ENCODE data around the gene ZNF775. TPM values are rescaled to one million over a fixed set of nuclear protein-coding genes. Genes with fewer than 3 reads are reported as not detected.

Gene ZNF775
- total RNA-seq, 1 donor from 2014 or later = 4.5 TPM

DNA sequence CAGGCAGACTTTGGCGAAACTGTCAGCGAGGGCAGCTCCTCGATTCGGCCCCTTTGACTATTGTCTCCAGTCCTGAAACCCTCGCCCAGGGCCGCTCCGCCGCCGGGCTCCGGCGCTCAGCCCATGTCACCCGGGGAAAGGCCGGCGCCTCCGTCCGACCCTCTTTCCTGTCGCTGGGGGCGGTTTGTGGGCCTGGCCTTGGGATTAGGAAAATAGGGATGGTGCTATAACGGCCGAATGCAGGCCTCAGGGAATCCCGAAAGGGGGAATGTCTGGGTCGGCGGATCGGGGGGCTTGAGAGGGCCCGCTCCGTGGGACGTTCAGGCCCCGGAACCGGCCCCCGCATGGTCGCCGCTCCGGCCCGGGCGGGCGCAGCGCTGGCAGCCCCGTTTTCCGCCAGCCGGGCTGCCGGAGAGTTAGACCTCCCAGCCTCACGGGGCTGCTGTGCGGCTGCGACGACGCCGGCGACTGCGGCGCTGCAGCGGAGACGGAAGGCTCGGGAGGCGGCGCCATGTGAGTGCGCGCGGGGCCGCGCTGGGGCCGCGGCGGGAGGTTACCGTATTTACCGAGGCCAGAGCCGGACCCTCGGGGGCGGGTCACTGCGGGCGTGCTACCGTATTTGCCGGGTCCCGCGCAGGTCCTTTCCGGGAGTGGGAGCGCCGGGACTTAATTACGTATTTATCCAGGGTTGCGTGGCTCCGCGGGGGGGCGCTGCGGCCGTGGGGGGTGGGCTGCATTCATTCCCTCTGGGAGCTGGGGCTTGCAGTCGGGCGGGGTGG is 25.9 kb downstream of the ZNF775 start:
- Histone ChIP-seq H3K27ac (peak overlapping the region; percentile 97), H3K4me3 (peak overlapping the region; percentile 88), H3K36me3 (peaks cover 3% of the 10 kb centered on the region), H3K4me1 (peaks cover 29% of the 10 kb centered on the region), H3K9me3 (no peaks in the 10 kb centered on the region), H3K27me3 (ENCODE audit: low read depth) (no peaks in the 10 kb centered on the region)
- intact Hi-C loops (cut with DNase I) = no loop called here
- TF ChIP-seq CTCF (IDR thresholded peaks at IDR 0.05) = no peak
- DNase-seq = peak; percentile 93
- peak; percentile 96 to 97 for ATAC-seq

DNA sequence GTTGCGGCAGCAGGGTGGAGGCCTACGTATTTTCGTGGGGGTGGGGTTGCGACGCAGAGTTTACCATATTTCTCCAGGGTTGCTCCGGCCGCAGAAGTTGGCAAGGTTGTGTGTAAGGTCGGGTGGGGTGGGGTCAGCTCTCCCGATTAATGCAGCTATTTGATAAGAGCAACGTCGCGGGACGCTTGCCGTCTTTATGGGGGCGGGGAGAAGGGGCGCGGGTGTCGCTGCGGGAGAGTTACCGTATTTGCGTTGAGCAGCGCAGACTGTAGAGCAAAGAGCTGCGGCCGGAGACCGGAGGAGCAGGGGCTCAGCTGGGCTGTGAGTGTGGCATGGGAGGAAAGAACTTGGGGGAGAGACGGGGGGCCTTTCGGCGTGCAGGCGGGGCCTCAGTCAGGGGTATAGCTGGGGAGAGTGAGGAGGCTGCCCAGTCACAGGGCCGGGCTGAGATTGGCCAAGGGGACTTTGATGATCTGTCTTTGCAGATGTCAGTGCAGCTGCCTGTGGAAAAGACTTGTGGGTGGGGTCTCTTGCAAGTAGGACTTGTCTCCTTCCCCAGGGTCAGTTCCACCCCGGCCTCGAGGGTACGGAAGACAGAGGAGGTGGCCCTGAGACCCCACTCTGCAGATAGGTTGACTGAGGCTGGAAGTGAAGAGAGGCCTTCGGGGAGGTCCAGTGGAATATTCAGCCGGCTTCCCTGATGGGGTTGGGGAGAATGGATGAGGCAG is 26.6 kb downstream of the ZNF775 start:
- Histone ChIP-seq H3K4me3 (peak overlapping the region; percentile 88), H3K4me1 (peaks cover 29% of the 10 kb centered on the region), H3K36me3 (peaks cover 10% of the 10 kb centered on the region), H3K27me3 (ENCODE audit: low read depth) (no peaks in the 10 kb centered on the region), H3K27ac (peak overlapping the region; percentile 97), H3K9me3 (no peaks in the 10 kb centered on the region)
- ATAC-seq (peak; percentile 48 to 57), DNase-seq (no peak)
- no peak for TF ChIP-seq CTCF (IDR thresholded peaks at IDR 0.05)
- intact Hi-C loops (cut with DNase I) = no loop called here

DNA sequence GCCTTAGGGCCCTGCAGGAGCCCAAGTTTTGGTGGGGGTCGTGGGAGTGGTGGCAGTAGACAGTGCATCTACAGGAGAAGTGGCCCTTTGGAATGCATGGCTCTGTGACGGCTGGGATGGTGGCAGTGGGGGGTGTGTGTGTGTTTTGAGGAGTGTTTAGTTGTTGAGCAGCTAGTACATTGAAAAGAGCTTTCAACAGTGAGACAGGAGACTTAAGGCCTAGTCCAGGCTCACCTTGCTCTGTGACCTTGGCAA is 27.1 kb downstream of the ZNF775 start:
- Histone ChIP-seq H3K9me3 (no peaks in the 10 kb centered on the region), H3K4me3 (peak overlapping the region; percentile 88), H3K27me3 (ENCODE audit: low read depth) (no peaks in the 10 kb centered on the region), H3K27ac (peak overlapping the region; percentile 97), H3K36me3 (peaks cover 14% of the 10 kb centered on the region), H3K4me1 (peaks cover 29% of the 10 kb centered on the region)
- DNase-seq (no peak), ATAC-seq (no peak)
- no peak for TF ChIP-seq CTCF (IDR thresholded peaks at IDR 0.05)
- intact Hi-C loops (cut with DNase I) = no loop called here

GRCh38 chr7:150406567-150407421 is 27.7 kb downstream of the ZNF775 start:
- TF ChIP-seq CTCF (IDR thresholded peaks at IDR 0.05) = no peak
- peaks cover 14% of the 10 kb centered on the region for H3K36me3 ChIP-seq
- H3K4me3 ChIP-seq = peak overlapping the region; percentile 88
- peak overlapping the region; percentile 97 for H3K27ac ChIP-seq
- H3K9me3 ChIP-seq = no peaks in the 10 kb centered on the region
- H3K27me3 ChIP-seq (ENCODE audit: low read depth) = no peaks in the 10 kb centered on the region
- ATAC-seq = no peak
- no peak for DNase-seq
- peaks cover 29% of the 10 kb centered on the region for H3K4me1 ChIP-seq
- intact Hi-C loops (cut with DNase I) = no loop called here

DNA sequence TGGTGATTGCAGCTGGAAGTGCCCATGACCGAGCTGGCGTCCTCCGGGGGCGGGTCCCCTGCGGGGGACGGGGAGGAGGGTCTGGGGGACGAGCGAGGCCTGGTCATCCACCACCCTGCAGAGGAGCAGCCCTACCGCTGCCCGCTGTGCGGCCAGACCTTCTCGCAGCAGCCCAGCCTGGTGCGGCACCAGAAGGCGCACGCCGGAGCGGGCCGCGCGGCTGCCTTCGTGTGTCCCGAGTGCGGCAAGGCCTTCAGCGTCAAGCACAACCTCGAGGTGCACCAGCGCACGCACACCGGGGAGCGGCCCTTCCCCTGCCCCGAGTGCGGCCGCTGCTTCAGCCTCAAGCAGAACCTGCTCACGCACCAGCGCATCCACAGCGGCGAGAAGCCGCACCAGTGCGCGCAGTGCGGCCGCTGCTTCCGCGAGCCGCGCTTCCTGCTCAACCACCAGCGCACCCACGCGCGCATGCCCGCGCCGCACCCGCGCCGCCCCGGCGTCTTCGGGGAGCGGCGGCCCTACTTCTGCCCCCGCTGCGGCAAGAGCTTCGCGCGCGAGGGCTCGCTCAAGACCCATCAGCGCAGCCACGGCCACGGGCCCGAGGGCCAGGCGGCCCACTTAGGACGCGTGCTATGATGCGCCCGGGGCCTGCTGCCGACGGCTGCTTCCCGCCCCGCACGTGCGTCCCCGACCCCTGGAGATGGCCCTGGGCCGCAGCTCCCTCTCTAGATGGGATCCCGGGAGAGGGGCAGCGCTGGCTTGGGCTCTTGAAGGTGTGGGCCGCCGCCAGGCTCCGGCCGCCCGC is 28.7 kb downstream of the ZNF775 start:
- ATAC-seq = no peak
- Histone ChIP-seq H3K4me3 (no peak overlapping the region), H3K27ac (no peak overlapping the region), H3K27me3 (ENCODE audit: low read depth) (no peaks in the 10 kb centered on the region), H3K36me3 (peaks cover 14% of the 10 kb centered on the region), H3K4me1 (peaks cover 29% of the 10 kb centered on the region), H3K9me3 (no peaks in the 10 kb centered on the region)
- no peak for TF ChIP-seq CTCF (IDR thresholded peaks at IDR 0.05)
- DNase-seq = no peak
- intact Hi-C loops (cut with DNase I) = no loop called here
